Renal cortical epithelial cell (primary cell): ENCODE data around the gene ACTL8. TPM values are rescaled to one million over a fixed set of nuclear protein-coding genes. Genes with fewer than 3 reads are reported as not detected.

Source experiments
- DNase-seq: peaks from one replicate; pipeline ENCODE4 v3.0.0-alpha.2; 2011; ENCODE audit warnings: low read depth
- total RNA-seq: library from RNA; depleted of rRNA; stranded (reverse); fragments of >200 nt; gene quantifications from 2 replicates; pipeline ENCODE4 v1.2.3, GENCODE V29; 2014

ACTL8 gene
- total RNA-seq, 1 donor from 2014 or later = not detected

GRCh38 chr1:17845583-17845982 lies 90.5 kb downstream of the ACTL8 start:
- DNase-seq = no peak

GRCh38 chr1:17846341-17846740 lies 91.2 kb downstream of the ACTL8 start:
- DNase-seq = no peak

GRCh38 chr1:17847111-17847510 lies 92.0 kb downstream of the ACTL8 start:
- DNase-seq = no peak

- no peak for DNase-seq
Measured at GRCh38 chr1:17849216-17849615, 94.1 kb downstream of the ACTL8 start.

- DNase-seq = no peak
Measured at GRCh38 chr1:17851056-17851455, 95.9 kb downstream of the ACTL8 start.

GRCh38 chr1:17852383-17852782 lies 97.2 kb downstream of the ACTL8 start:
- DNase-seq = no peak

- no peak for DNase-seq
Measured at GRCh38 chr1:17853241-17853935, 98.3 kb downstream of the ACTL8 start.

- DNase-seq = no peak
Measured at GRCh38 chr1:17856496-17857108, 101.5 kb downstream of the ACTL8 start.

GRCh38 chr1:17857109-17857499 lies 102.0 kb downstream of the ACTL8 start:
- no peak for DNase-seq

- peak; percentile 45 for DNase-seq
Measured at GRCh38 chr1:17857996-17858395, 102.9 kb downstream of the ACTL8 start.

- DNase-seq = no peak
Measured at GRCh38 chr1:17860812-17861211, 105.7 kb downstream of the ACTL8 start.

GRCh38 chr1:17861685-17862084 lies 106.6 kb downstream of the ACTL8 start:
- peak; percentile 77 for DNase-seq

- no peak for DNase-seq
Measured at GRCh38 chr1:17862121-17862520, 107.0 kb downstream of the ACTL8 start.

GRCh38 chr1:17865912-17866739 lies 111.0 kb downstream of the ACTL8 start:
- peak; percentile 92 for DNase-seq

- no peak for DNase-seq
Measured at GRCh38 chr1:17866740-17867029, 111.6 kb downstream of the ACTL8 start.

GRCh38 chr1:17867470-17867869 lies 112.3 kb downstream of the ACTL8 start:
- DNase-seq = no peak

- DNase-seq = no peak
Measured at GRCh38 chr1:17869815-17870214, 114.7 kb downstream of the ACTL8 start.

- DNase-seq = no peak
Measured at GRCh38 chr1:17870679-17871078, 115.5 kb downstream of the ACTL8 start.

GRCh38 chr1:17873007-17873675 lies 118.0 kb downstream of the ACTL8 start:
- DNase-seq = no peak

- DNase-seq = peak; percentile 90
Measured at GRCh38 chr1:17874231-17874630, 119.1 kb downstream of the ACTL8 start.

- peak; percentile 86 for DNase-seq
Measured at GRCh38 chr1:17874710-17875109, 119.6 kb downstream of the ACTL8 start.

GRCh38 chr1:17875171-17875881 lies 120.2 kb downstream of the ACTL8 start:
- peak; percentile 38 for DNase-seq
